ENCODE measurements around the gene CREBBP.

Gene CREBBP

DNA sequence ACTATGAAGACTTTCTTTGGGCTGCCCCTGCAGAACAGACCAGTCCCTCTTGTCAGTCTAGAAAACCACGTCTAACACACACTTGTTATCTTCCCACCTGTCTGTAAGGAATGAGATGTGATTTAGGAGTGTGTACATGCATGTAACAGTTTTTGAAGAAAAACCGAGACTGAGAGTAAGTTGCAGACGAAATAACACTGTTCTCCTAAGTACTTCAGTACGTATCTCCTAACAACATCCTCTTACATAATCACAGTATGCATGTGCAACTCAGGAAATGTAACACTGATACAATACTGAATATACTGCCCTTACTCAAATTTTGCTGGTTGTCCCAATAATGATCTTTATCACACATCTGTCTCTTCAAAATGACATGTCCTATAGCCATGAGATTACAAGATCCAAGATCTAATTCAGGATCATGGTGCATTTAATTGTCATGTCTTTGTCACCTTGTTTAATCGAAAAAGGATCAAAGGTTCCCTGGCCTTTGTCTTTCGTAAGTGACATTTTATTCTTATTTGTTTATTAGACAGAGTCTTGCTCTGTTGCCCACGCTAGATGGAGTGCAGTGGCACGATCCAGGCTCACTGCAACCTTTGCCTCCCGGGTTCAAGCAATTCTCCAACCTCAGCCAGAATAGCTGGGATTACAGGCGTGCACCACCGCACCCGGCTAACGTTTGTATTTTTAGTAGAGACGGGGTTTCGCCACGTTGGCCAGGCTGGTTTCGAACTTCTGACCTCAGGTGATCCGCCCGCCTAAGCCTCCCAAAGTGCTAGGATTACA, 25.6 kb downstream of the CREBBP start:
- DNase-seq = no peak

- DNase-seq = no peak
Measured at GRCh38 chr16:3850544-3850899, 30.0 kb downstream of the CREBBP start.

DNA sequence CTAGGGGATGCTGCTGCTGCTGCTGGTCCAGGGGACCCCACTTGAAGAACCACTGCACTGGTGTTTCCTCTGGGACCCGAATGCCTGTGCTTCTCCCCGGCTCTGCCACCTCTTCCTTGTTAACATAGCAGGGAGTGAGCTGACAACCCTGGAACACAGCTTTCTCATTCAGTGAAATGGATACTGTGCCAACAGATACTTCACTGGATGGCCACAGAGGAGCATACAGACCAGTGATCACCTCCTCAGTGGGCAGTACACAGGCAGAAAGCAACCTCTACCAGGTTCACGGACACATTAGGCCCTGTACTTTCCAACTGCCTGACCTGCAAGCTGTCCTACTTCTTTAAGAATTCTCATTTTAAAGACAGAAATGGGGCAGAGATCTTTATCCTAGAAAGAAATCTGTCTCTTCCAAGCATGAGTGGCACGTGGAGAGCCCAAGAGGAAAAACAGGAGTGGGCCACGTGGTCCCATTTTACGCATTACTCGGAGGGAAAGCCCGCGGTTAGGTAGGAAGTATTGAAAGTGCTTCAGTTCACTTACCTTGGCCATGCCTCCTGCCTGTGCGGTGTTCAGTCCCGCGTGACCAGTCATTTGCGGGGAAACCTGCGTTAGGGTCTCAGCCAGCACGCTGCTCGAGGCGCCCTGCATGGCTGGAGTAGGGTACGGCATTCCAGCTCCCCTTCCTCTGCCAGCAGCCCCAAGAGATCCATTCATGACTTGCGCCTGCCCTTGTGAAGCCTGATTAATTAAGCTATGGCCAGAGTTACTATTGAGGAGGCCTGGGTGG, 30.6 kb downstream of the CREBBP start:
- DNase-seq = no peak

DNA sequence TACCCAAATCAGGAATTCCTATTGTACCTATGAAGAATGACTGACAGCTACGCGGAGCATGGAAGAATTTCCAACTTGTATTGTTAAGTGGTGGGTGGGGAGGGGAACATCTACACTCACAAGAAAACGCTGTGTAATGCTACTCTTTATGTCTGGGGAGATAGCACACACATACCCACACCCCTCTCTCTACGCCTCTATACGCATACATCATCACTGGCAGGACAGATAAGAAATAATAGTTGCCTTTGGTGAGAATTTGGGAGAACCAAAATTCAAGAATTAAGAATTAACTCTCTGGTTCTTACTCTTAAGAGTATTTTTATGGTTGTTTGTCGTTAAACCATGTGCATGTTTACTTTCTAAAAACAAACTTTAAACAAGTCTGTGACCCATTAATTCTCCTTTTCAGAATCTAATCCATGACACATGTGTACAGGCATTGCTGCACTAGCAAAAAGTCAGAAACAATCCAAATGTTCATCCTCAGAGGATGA, 33.9 kb downstream of the CREBBP start:
- no peak for DNase-seq

DNA sequence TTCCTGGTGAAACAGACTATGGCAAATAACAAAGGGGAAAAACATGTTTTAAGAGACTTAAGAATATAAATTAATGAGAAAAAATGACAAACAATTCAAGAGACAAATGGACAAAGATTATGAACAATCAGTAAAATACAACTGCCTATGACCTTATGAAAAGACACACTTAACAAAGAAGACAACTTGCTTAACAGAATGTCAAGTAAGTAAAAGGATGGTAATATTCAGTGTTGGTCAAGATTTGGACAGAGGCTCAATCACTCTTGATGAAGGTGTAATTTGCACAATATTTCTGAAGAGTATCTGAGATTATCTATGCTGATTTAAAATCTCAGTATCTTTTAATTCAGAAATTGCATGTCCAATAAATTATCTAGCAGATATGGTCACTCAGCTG, 34.4 kb downstream of the CREBBP start:
- DNase-seq = no peak

- DNase-seq = no peak
Measured at GRCh38 chr16:3842994-3843393, 37.5 kb downstream of the CREBBP start.

- no peak for DNase-seq
Measured at GRCh38 chr16:3841729-3842508, 38.6 kb downstream of the CREBBP start.

DNA sequence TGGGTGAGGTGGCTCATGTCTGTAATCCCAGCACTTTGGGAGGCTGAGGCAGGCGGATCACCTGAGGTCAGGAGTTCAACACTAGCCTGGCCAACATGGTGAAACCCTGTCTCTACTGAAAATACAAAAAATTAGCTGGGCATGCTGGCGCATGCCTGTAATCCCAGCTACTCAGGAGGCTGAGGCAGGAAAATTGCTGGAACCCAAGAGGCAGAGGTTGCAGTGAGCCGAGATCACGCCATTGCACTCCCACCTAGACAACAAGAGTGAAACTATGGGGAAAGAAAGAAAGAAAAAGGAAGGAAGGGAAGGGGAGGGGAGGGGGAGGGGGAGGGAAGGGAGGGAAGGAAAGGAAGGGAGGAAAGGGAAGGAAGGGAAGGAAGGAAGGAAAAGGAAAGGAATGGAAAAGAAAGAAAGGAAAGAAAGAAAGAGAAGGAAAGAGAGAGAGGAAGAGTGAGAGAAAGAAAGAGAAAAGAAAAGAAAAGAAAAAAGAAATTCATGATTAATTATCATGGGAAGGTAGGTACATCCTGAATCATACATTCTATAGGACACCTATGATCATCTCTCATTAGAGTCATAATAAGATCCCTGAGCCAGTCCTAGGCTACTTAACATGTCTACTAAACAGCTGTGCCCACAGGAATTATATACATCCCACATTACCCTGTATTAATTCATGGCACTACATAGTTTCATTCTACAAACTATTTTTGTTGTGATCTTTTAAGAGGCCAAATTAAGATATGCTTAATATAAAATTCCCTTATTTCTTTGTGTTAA, 40.9 kb downstream of the CREBBP start:
- DNase-seq = no peak

GRCh38 chr16:3838600-3839401, 41.7 kb downstream of the CREBBP start:
- DNase-seq = no peak

DNA sequence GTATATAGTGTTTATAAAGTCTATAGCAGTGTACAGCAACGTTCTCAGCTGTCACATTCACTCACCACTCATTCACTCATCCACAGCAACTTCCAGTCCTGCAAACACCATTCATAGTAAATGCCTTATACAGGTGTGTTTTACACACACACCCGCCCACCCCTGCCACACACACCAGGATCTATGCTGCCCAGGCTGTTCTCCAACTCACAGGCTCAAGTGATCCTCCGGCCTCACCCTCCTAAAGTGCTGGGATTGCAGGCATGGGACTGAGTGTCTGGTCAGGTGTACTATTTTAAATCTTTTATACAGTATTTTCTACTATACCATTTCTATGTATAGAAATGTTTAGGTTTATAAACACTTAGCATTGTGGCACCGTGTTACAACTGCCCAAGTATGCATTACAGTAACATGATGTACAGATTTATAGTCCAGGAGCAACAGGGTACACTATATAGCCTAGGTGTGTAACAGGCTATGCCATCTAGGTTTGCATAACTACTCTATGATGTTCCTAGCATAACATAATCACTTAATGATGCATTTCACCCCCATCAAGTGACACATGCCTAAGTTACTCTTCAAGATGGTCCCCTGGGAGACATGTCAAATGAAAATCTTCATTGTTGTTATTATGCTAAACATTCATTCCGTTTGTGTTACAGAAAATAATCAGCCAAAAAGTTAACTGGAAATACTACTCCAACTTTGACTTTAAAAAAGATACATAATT, 42.5 kb downstream of the CREBBP start:
- no peak for DNase-seq

- DNase-seq = no peak
Measured at GRCh38 chr16:3836641-3837040, 43.9 kb downstream of the CREBBP start.

DNA sequence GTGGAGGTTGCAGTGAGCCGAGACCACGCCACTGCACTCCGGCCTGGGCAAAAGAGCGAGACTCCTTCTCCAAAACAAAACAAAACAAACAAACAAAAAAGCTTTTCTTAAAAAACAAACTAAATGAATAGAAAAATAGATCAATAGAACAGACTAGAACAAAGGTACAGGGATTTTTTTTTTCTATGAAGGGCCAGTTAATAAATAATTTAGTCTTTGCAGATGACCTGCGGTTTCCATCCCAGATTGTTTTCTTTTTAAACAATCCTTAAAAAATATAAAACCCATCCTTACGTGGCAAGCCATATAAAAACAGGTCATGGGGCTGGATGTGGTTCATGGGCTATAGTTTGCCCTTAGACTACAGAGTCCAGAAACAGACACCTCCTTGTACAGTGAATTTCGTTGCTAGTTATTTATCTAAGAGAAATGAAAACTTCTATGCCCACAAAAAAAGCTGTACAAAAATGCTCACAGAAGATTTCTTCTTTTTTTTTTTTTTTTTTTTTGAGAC, 45.4 kb downstream of the CREBBP start:
- no peak for DNase-seq

DNA sequence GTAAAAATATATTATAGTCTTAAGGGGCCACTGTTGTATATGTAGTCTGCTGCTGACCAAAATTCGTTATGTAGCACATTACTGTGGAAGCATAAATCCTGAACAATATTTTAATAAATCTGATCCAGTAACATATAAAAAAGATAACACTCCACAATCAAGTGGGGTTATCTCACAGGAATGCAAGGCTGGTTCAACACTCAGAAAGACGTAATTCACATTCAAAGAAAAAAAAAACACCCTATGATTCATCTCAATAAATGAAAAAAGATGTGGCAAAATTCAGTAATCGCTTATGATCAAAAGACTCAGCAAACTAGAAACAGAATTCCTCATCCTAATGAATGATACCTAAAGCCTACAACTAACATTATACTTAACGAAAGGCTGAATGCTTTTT, 47.8 kb downstream of the CREBBP start:
- DNase-seq = peak; percentile 51

GRCh38 chr16:3830625-3831254, 49.8 kb downstream of the CREBBP start:
- DNase-seq = no peak

DNA sequence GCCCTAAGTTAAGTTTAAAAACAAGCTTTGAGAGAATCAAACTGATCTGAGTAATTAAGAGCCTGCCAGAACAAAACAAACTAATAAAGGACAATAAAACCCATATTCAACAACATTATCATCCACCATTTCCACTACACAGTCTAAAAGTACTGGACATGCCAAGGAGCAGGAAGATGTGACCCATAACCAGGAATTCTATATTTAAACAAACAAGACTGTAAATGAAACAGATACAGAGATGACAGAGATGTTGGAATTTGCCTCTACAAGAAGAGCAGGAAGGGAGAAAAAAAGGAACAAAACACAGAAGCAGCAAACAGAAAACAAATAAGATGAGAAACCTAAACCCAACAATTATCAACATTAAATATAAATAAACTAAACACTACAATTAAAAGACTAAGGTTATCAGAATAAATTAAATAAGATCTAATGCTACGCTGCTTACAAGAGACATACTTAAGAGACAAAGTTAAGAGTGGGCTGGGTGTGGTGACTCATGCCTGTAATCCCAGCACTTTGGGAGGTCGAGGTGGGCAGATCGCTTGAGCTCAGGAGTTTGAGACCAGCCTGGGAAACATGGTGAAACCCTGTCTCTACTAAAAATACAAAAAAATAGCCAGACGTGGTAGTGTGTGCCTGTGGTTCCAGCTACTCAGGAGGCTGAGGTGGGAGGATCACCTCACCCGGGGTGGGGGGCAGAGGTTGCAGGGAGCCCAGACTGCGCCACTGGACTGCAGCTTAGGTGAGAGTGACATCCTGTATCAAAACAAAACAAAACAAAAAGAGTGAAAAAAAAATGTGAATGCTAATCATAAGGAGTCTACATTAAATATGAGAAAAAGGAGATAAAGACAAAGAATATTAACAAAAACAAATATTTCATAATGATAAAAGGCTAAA, 50.6 kb downstream of the CREBBP start:
- no peak for DNase-seq

DNA sequence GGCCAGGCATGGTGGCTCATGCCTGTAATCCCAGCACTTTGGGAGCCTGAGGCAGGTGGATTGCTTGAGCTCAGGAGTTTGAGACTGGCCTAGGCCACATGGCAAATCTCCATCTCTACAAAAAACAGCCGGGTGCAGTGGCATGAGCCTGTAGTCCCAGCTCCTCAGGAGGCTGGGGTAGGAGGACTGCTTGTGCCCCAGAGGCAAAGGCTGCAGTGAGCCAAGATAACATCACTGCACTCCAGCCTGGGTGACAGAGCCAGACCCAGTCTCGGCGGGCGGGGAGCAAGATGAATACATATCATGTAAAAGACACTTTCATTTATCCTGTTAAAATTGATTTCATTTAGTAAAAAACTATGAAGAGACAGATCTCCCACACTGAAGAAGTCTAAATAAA, 54.6 kb downstream of the CREBBP start:
- no peak for DNase-seq

- no peak for DNase-seq
Measured at GRCh38 chr16:3825103-3825502, 55.4 kb downstream of the CREBBP start.

DNA sequence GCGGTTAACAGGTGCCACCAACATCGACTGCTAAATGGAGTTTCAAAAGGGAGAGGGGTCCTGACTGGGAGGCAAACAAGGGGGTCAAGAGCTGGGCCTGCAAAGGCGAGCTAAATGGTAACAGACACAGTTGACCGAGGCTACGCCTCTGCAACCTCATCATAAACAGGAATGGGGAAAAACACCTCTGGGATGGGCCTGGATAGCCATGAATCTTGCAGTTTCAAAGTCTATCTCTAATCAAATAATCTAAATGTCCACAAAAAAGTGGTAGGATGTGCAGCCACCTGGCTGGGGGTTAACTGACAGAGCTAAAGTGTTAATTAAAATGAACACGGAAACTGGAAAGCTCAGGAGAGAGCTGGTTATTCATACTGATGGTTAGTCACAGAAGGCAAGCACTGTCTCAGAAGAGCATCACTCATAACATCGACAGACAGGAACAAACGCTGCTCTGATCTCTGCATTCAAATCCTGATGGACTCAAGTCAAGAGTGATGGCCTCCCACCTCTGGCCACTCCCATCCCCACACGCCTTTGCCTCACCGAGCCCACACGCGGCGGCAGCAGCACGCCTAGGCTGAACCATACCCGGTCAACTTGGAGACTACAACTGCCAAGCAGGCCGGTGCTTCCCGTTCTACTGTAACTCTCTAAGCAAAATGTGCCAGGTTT, 56.3 kb downstream of the CREBBP start:
- DNase-seq = no peak

GRCh38 chr16:3823427-3823826, 57.1 kb downstream of the CREBBP start:
- no peak for DNase-seq

All from eye (tissue), 1 donor.